Nephron progenitor cell (in vitro differentiated cells): Measurements from ENCODE around the gene NFATC3.

Experiments used
- DNase-seq: peaks from one replicate; pipeline ENCODE4 v3.0.0; 2021
- H3K27ac Mint-ChIP-seq: 2 replicates; pipeline ENCODE4 v1.8.0; 2021; ENCODE audit warnings: mild to moderate bottlenecking, moderate library complexity, mixed read lengths
- H3K27me3 Mint-ChIP-seq: 2 replicates; pipeline ENCODE4 v1.8.0; 2021; ENCODE audit warnings: mild to moderate bottlenecking, low read depth, mixed read lengths; ENCODE audit not compliant: poor library complexity
- H3K36me3 Mint-ChIP-seq: 2 replicates; pipeline ENCODE4 v1.8.0; 2021; ENCODE audit warnings: low read depth, mixed read lengths
- H3K4me1 Mint-ChIP-seq: 2 replicates; pipeline ENCODE4 v1.8.0; 2021; ENCODE audit warnings: mixed read lengths
- H3K4me3 Mint-ChIP-seq: 2 replicates; pipeline ENCODE4 v1.8.0; 2021; ENCODE audit warnings: mild to moderate bottlenecking, moderate library complexity, mixed read lengths
- H3K9me3 Mint-ChIP-seq: 2 replicates; pipeline ENCODE4 v1.8.0; 2021; ENCODE audit warnings: mild to moderate bottlenecking, moderate library complexity, mixed read lengths
- CTCF ChIP-seq: fragments of 200-600 bp; sonication (generic); IDR thresholded peaks from 2 replicates; pipeline ENCODE4 v1.5.0; 2021; ENCODE audit warnings: antibody characterized with exemption

NFATC3 gene

GRCh38 chr16:68083861-68084503 lies 1.2 kb upstream of the NFATC3 start:
- Mint-ChIP-seq H3K4me1 (peaks cover 67% of the 10 kb centered on the region), H3K36me3 (no peaks in the 10 kb centered on the region), H3K27me3 (no peaks in the 10 kb centered on the region), H3K27ac (peak overlapping the region; percentile 60), H3K4me3 (peak overlapping the region; percentile 85), H3K9me3 (no peaks in the 10 kb centered on the region)
- no peak for TF ChIP-seq CTCF
- peak; percentile 39 for DNase-seq

- H3K27me3 Mint-ChIP-seq = no peaks in the 10 kb centered on the region
- peaks cover 67% of the 10 kb centered on the region for H3K4me1 Mint-ChIP-seq
- no peaks in the 10 kb centered on the region for H3K9me3 Mint-ChIP-seq
- no peak for TF ChIP-seq CTCF
- peak overlapping the region; percentile 60 for H3K27ac Mint-ChIP-seq
- peak; percentile 84 for DNase-seq
- peak overlapping the region; percentile 85 for H3K4me3 Mint-ChIP-seq
- no peaks in the 10 kb centered on the region for H3K36me3 Mint-ChIP-seq
These were observed 489 bp upstream of the NFATC3 start for GRCh38 chr16:68084504-68085258.

DNA sequence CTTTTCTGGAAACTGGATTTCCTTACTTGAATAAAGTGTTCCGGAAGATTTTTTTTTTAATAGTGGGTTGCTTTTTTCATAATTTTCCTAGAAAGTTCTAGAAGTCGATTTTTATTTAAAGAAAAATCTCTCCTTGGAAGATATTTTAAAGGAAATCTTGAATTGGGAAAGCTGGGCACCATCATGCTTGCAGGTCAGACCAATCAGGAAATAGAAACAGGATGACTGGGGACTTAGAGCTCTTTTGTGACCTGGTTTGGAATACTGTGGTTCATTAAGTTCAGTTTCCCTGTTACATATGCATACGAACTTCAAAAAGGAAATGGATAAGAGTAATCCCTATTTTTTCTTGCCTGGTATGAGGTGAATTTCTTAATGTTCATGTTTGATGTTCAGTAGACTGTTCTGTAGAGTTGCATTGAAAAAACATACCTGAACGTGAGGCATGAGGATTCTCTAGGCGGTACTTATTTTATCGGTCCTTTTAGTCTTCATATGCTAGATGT lies 1.2 kb downstream of the NFATC3 start:
- no peak for TF ChIP-seq CTCF
- H3K27ac Mint-ChIP-seq = peak overlapping the region; percentile 99
- no peaks in the 10 kb centered on the region for H3K27me3 Mint-ChIP-seq
- no peaks in the 10 kb centered on the region for H3K36me3 Mint-ChIP-seq
- H3K9me3 Mint-ChIP-seq = no peaks in the 10 kb centered on the region
- no peak for DNase-seq
- H3K4me1 Mint-ChIP-seq = peaks cover 71% of the 10 kb centered on the region
- H3K4me3 Mint-ChIP-seq = peak overlapping the region; percentile 85

- Mint-ChIP-seq H3K27ac (peak overlapping the region; percentile 0), H3K4me1 (peaks cover 71% of the 10 kb centered on the region), H3K4me3 (peak overlapping the region; percentile 85), H3K9me3 (no peaks in the 10 kb centered on the region), H3K36me3 (no peaks in the 10 kb centered on the region), H3K27me3 (no peaks in the 10 kb centered on the region)
- TF ChIP-seq CTCF = no peak
- no peak for DNase-seq
These were observed 1.7 kb downstream of the NFATC3 start for GRCh38 chr16:68086860-68087268.

- no peak for DNase-seq
- H3K9me3 Mint-ChIP-seq = no peaks in the 10 kb centered on the region
- H3K4me1 Mint-ChIP-seq = peaks cover 67% of the 10 kb centered on the region
- H3K27me3 Mint-ChIP-seq = no peaks in the 10 kb centered on the region
- no peak overlapping the region for H3K27ac Mint-ChIP-seq
- no peak for TF ChIP-seq CTCF
- peak overlapping the region; percentile 62 for H3K4me3 Mint-ChIP-seq
- H3K36me3 Mint-ChIP-seq = no peaks in the 10 kb centered on the region
These were observed 2.5 kb downstream of the NFATC3 start for GRCh38 chr16:68087688-68088087.
